Right lobe of liver (tissue), 4 donors: ENCODE results near the gene GCK.

Experiments used
- POLR2A ChIP-seq: fragments of 450-650 bp; IDR thresholded peaks from one replicate; pipeline ENCODE4 v1.6.1; 2017; ENCODE audit warnings: antibody characterized with exemption, mild to moderate bottlenecking
- TF ChIP-seq, protein P1 (sequence below), 4 donors: fragments of 200-600 bp in 3 of 4; fragments of 450-650 bp in 1 of 4; IDR thresholded peaks; one replicate each; pipeline versions ENCODE4 v1.5.1 to v1.8.0; 2016 to 2022; ENCODE audit warnings: antibody characterized with exemption in 4 of 4, mild to moderate bottlenecking in 2 of 4
- donor health status: DM: no; HTN: no; CAD: no.
- donor health status: DM: no; HTN: no; CAD: no.
- donor health status: DM: no; HTN: yes; CAD: no.

DNA sequence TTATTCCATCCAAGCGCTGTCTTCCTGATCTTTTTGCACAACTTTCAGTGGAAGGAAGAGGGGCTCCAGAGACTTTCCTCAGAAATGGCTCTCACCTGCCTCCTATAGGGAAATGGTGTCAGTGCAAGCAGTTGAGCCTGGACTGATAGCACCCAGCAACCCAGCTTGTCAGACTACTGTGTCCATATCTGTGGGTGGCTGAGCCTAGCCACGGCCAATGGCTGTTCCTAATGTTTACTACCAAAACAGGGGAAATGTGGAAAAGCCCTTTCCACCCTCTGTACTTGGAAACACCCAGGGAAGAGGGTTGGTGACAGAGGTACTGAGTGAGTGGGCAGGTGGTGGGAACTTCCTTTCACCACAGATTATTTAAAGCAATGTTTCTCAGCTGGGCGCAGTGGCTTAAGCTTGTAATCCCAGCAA lies 7.2 kb upstream of the GCK start:
- no peak for TF ChIP-seq POLR2A
- TF ChIP-seq, protein P1, sequence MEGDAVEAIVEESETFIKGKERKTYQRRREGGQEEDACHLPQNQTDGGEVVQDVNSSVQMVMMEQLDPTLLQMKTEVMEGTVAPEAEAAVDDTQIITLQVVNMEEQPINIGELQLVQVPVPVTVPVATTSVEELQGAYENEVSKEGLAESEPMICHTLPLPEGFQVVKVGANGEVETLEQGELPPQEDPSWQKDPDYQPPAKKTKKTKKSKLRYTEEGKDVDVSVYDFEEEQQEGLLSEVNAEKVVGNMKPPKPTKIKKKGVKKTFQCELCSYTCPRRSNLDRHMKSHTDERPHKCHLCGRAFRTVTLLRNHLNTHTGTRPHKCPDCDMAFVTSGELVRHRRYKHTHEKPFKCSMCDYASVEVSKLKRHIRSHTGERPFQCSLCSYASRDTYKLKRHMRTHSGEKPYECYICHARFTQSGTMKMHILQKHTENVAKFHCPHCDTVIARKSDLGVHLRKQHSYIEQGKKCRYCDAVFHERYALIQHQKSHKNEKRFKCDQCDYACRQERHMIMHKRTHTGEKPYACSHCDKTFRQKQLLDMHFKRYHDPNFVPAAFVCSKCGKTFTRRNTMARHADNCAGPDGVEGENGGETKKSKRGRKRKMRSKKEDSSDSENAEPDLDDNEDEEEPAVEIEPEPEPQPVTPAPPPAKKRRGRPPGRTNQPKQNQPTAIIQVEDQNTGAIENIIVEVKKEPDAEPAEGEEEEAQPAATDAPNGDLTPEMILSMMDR (IDR thresholded peaks at IDR 0.05), result peak; percentile 47 to 69 (median 62)
